Activated naive CD4-positive, alpha-beta T cell treated with Interleukin-2 at 50 U/mL for 16 hours (primary cell): ENCODE results near the gene ITGA7.
A peak's percentile ranks its signal among the peaks of the same experiment; 100 is the strongest.
"Not testable (repeated sequence)": the region's sequence is repeated elsewhere in the genome, so short reads cannot be mapped to it uniquely, and the experiment has no call there.

Experiments used
- DNase-seq: peaks from one replicate; pipeline ENCODE4 v3.0.0-alpha.2; 2020

Gene ITGA7

GRCh38 chr12:55676707-55677106, 31.0 kb downstream of the ITGA7 start:
- no peak for DNase-seq

GRCh38 chr12:55675666-55676065, 32.0 kb downstream of the ITGA7 start:
- no peak for DNase-seq

- no peak for DNase-seq
Observed at GRCh38 chr12:55673638-55674037, 34.1 kb downstream of the ITGA7 start.

- DNase-seq: no peak
Observed at GRCh38 chr12:55671746-55672145, 36.0 kb downstream of the ITGA7 start.

GRCh38 chr12:55670276-55670675, 37.4 kb downstream of the ITGA7 start:
- DNase-seq: no peak

- no peak for DNase-seq
Observed at GRCh38 chr12:55666508-55666907, 41.2 kb downstream of the ITGA7 start.

- no peak for DNase-seq
Observed at GRCh38 chr12:55664826-55665225, 42.9 kb downstream of the ITGA7 start.

- no peak for DNase-seq
Observed at GRCh38 chr12:55663391-55663790, 44.3 kb downstream of the ITGA7 start.

GRCh38 chr12:55659486-55660385, 48.0 kb downstream of the ITGA7 start:
- no peak for DNase-seq

- no peak for DNase-seq
Observed at GRCh38 chr12:55658635-55659391, 48.9 kb downstream of the ITGA7 start.

GRCh38 chr12:55658212-55658611, 49.5 kb downstream of the ITGA7 start:
- DNase-seq: no peak

GRCh38 chr12:55657212-55657611, 50.5 kb downstream of the ITGA7 start:
- no peak for DNase-seq

GRCh38 chr12:55654511-55655214, 53.0 kb downstream of the ITGA7 start:
- no peak for DNase-seq

GRCh38 chr12:55653031-55653430, 54.7 kb downstream of the ITGA7 start:
- DNase-seq: peak; percentile 27

GRCh38 chr12:55652352-55652751, 55.4 kb downstream of the ITGA7 start:
- DNase-seq: peak; percentile 45

GRCh38 chr12:55651299-55651683, 56.4 kb downstream of the ITGA7 start:
- no peak for DNase-seq

GRCh38 chr12:55650620-55651298, 56.9 kb downstream of the ITGA7 start:
- not testable (repeated sequence) for DNase-seq

GRCh38 chr12:55647027-55647426, 60.7 kb downstream of the ITGA7 start:
- DNase-seq: no peak

GRCh38 chr12:55644591-55644990, 63.1 kb downstream of the ITGA7 start:
- no peak for DNase-seq

- DNase-seq: peak; percentile 13
Observed at GRCh38 chr12:55642669-55643068, 65.0 kb downstream of the ITGA7 start.

- no peak for DNase-seq
Observed at GRCh38 chr12:55642267-55642666, 65.4 kb downstream of the ITGA7 start.

- DNase-seq: no peak
Observed at GRCh38 chr12:55641595-55641994, 66.1 kb downstream of the ITGA7 start.

GRCh38 chr12:55637467-55637866, 70.2 kb downstream of the ITGA7 start:
- DNase-seq: peak; percentile 40
